ENCODE measurements around the gene TMEM37.

TMEM37 gene

GRCh38 chr2:119449521-119449920 is 17.9 kb downstream of the TMEM37 start:
- in situ Hi-C loops (cut with HindIII; ENCODE audit: low sequenced_read_pairs): no loop called here

GRCh38 chr2:119451336-119452050 is 19.8 kb downstream of the TMEM37 start:
- in situ Hi-C loops (cut with HindIII; ENCODE audit: low sequenced_read_pairs): no loop called here

- in situ Hi-C loops (cut with HindIII; ENCODE audit: low sequenced_read_pairs): no loop called here
Observed at GRCh38 chr2:119453972-119454593, 22.4 kb downstream of the TMEM37 start.

GRCh38 chr2:119455066-119455718 is 23.5 kb downstream of the TMEM37 start:
- in situ Hi-C loops (cut with HindIII; ENCODE audit: low sequenced_read_pairs): no loop called here

GRCh38 chr2:119460076-119460475 is 28.4 kb downstream of the TMEM37 start:
- in situ Hi-C loops (cut with HindIII; ENCODE audit: low sequenced_read_pairs): no loop called here

- in situ Hi-C loops (cut with HindIII; ENCODE audit: low sequenced_read_pairs): no loop called here
Observed at GRCh38 chr2:119461811-119462210, 30.2 kb downstream of the TMEM37 start.

GRCh38 chr2:119462574-119462973 is 30.9 kb downstream of the TMEM37 start:
- in situ Hi-C loops (cut with HindIII; ENCODE audit: low sequenced_read_pairs): no loop called here

- in situ Hi-C loops (cut with HindIII; ENCODE audit: low sequenced_read_pairs): no loop called here
Observed at GRCh38 chr2:119463136-119463535, 31.5 kb downstream of the TMEM37 start.

GRCh38 chr2:119463990-119464389 is 32.3 kb downstream of the TMEM37 start:
- in situ Hi-C loops (cut with HindIII; ENCODE audit: low sequenced_read_pairs): no loop called here

GRCh38 chr2:119464981-119465380 is 33.3 kb downstream of the TMEM37 start:
- in situ Hi-C loops (cut with HindIII; ENCODE audit: low sequenced_read_pairs): no loop called here

- in situ Hi-C loops (cut with HindIII; ENCODE audit: low sequenced_read_pairs): no loop called here
Observed at GRCh38 chr2:119465687-119466086, 34.0 kb downstream of the TMEM37 start.

- in situ Hi-C loops (cut with HindIII; ENCODE audit: low sequenced_read_pairs): no loop called here
Observed at GRCh38 chr2:119466373-119466772, 34.7 kb downstream of the TMEM37 start.

- in situ Hi-C loops (cut with HindIII; ENCODE audit: low sequenced_read_pairs): no loop called here
Observed at GRCh38 chr2:119468154-119468955, 36.7 kb downstream of the TMEM37 start.

- in situ Hi-C loops (cut with HindIII; ENCODE audit: low sequenced_read_pairs): no loop called here
Observed at GRCh38 chr2:119469131-119469530, 37.5 kb downstream of the TMEM37 start.

- in situ Hi-C loops (cut with HindIII; ENCODE audit: low sequenced_read_pairs): loop anchor here (10.0 kb wide), 1 partner anchor 75 kb away; no protein-coding TSS in a partner anchor
Observed at GRCh38 chr2:119469661-119470297, 38.1 kb downstream of the TMEM37 start.

GRCh38 chr2:119472749-119473148 is 41.1 kb downstream of the TMEM37 start:
- in situ Hi-C loops (cut with HindIII; ENCODE audit: low sequenced_read_pairs): loop anchor here (10.0 kb wide), 1 partner anchor 78 kb away; no protein-coding TSS in a partner anchor

- in situ Hi-C loops (cut with HindIII; ENCODE audit: low sequenced_read_pairs): loop anchor here (10.0 kb wide), 1 partner anchor 79 kb away; no protein-coding TSS in a partner anchor
Observed at GRCh38 chr2:119473621-119474370, 42.1 kb downstream of the TMEM37 start.

GRCh38 chr2:119474371-119475224 is 42.9 kb downstream of the TMEM37 start:
- in situ Hi-C loops (cut with HindIII; ENCODE audit: low sequenced_read_pairs): loop anchor here (5.0 to 10.0 kb wide), 3 partner anchors 47 to 80 kb away; partner anchors contain the start of gene CFAP221

All from endothelial cell of hepatic sinusoid (primary cell).